Hepatocyte (in vitro differentiated cells): Measurements from ENCODE around the gene ILF3. TPM values are rescaled to one million over a fixed set of nuclear protein-coding genes. Genes with fewer than 3 reads are reported as not detected.

Experiments used
- DNase-seq: peaks from one replicate; pipeline ENCODE4 v3.0.0-alpha.2; 2016; ENCODE audit warnings: low spot score
- H2AFZ ChIP-seq: fragments of 200-600 bp; sonication (generic); 2 replicates; pipeline ENCODE4 v1.6.0; 2016; ENCODE audit warnings: antibody characterized with exemption, mild to moderate bottlenecking
- H3K27ac ChIP-seq: fragments of 200-600 bp; sonication (generic); 2 replicates; pipeline ENCODE4 v1.5.1; 2016; ENCODE audit warnings: mild to moderate bottlenecking
- H3K27me3 ChIP-seq: fragments of 200-600 bp; sonication (generic); 2 replicates; pipeline ENCODE4 v1.6.1; 2016
- H3K36me3 ChIP-seq: fragments of 200-600 bp; sonication (generic); replicated peaks from 2 replicates; pipeline ENCODE4 v1.5.1; 2016; ENCODE audit warnings: low read depth; ENCODE audit not compliant: insufficient read depth
- H3K4me1 ChIP-seq: fragments of 200-600 bp; sonication (generic); 2 replicates; pipeline ENCODE4 v1.5.1; 2016; ENCODE audit warnings: mild to moderate bottlenecking, moderate library complexity; ENCODE audit not compliant: insufficient read depth
- H3K4me2 ChIP-seq: fragments of 200-600 bp; sonication (generic); 2 replicates; pipeline ENCODE4 v1.6.0; 2016
- H3K4me3 ChIP-seq: fragments of 200-600 bp; sonication (generic); 2 replicates; pipeline ENCODE4 v1.5.1; 2016; ENCODE audit warnings: mild to moderate bottlenecking
- H3K79me2 ChIP-seq: fragments of 200-600 bp; sonication (generic); 2 replicates; pipeline ENCODE4 v1.6.0; 2017; ENCODE audit warnings: mild to moderate bottlenecking
- H3K9me2 ChIP-seq: fragments of 200-600 bp; sonication (generic); replicated peaks from 2 replicates; pipeline ENCODE4 v1.6.0; 2017; ENCODE audit warnings: mild to moderate bottlenecking; ENCODE audit not compliant: insufficient read depth
- H3K9me3 ChIP-seq: fragments of 200-600 bp; sonication (generic); 2 replicates; pipeline ENCODE4 v1.5.1; 2016; ENCODE audit warnings: low read depth, mild to moderate bottlenecking
- H4K20me1 ChIP-seq: fragments of 200-600 bp; sonication (generic); 2 replicates; pipeline ENCODE4 v1.6.0; 2016; ENCODE audit warnings: mild to moderate bottlenecking; ENCODE audit not compliant: insufficient read depth, poor library complexity, severe bottlenecking
- EZH2 ChIP-seq: fragments of 200-600 bp; sonication (generic); IDR thresholded peaks from 2 replicates; pipeline ENCODE4 v1.6.1; 2016; ENCODE audit warnings: antibody characterized with exemption, mild to moderate bottlenecking, borderline replicate concordance
- EZH2phosphoT487 ChIP-seq: fragments of 200-600 bp; sonication (generic); IDR thresholded peaks from one replicate; pipeline ENCODE4 v1.6.1; 2018; ENCODE audit warnings: antibody characterized with exemption, mild to moderate bottlenecking, low read depth, moderate library complexity; ENCODE audit not compliant: unreplicated experiment, severe bottlenecking
- WGBS: methylation state at CpG from one replicate; pipeline ENCODE4 v1.1.6; 2016; ENCODE audit warnings: low lambda C conversion rate; ENCODE audit errors: missing lambda C conversion rate; 5-methylcytosine and 5-hydroxymethylcytosine counted together
- polyA plus RNA-seq: library from polyadenylated mRNA; unstranded; fragments of >200 nt; fragmentation: Nextera tagmentation; extraction: Ambion mirVana; gene quantifications from 2 replicates; pipeline ENCODE4 v1.2.1, GENCODE V29; 2016
- total RNA-seq: library from RNA; depleted of rRNA; stranded (reverse); fragments of >200 nt; gene quantifications from 2 replicates; pipeline ENCODE4 v1.2.3, GENCODE V29; 2014
- TF ChIP-seq, protein P1 (sequence below): fragments of 200-600 bp; sonication (generic); IDR thresholded peaks from 2 replicates; pipeline ENCODE4 v1.5.1; 2016; ENCODE audit warnings: antibody characterized with exemption, mild to moderate bottlenecking; ENCODE audit not compliant: poor library complexity

ILF3 gene
- total and polyA plus RNA-seq, 2 experiments from 2014 or later, result 120 to 149 TPM

DNA sequence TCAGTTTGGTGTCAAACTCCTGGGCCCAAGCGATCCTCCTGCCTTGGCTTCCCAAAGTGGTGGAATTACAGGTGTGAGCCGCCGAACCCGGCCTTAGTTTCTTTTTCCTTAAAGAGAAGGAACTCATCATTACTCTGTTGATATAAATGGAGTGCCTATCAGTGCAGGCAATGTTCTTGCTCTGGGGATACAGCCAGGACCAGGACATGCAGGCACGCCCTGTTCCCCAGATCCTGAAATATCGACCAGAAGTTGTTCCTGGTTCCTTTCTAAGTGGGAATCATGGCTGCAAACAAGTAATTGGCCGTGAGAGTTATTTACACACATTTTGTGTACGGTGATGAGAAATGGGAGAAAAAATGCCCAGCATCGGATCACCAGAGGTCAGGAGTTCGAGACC is 72.1 kb downstream of the ILF3 start:
- H3K9me3 ChIP-seq, result no peaks in the 10 kb centered on the region
- TF ChIP-seq EZH2 (no peak), EZH2phosphoT487 (no peak)
- TF ChIP-seq, protein P1, sequence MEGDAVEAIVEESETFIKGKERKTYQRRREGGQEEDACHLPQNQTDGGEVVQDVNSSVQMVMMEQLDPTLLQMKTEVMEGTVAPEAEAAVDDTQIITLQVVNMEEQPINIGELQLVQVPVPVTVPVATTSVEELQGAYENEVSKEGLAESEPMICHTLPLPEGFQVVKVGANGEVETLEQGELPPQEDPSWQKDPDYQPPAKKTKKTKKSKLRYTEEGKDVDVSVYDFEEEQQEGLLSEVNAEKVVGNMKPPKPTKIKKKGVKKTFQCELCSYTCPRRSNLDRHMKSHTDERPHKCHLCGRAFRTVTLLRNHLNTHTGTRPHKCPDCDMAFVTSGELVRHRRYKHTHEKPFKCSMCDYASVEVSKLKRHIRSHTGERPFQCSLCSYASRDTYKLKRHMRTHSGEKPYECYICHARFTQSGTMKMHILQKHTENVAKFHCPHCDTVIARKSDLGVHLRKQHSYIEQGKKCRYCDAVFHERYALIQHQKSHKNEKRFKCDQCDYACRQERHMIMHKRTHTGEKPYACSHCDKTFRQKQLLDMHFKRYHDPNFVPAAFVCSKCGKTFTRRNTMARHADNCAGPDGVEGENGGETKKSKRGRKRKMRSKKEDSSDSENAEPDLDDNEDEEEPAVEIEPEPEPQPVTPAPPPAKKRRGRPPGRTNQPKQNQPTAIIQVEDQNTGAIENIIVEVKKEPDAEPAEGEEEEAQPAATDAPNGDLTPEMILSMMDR, result no peak
- H4K20me1 ChIP-seq, result peaks cover 69% of the 10 kb centered on the region
- peaks cover 4% of the 10 kb centered on the region for H3K4me1 ChIP-seq
- H2AFZ ChIP-seq, result no peak overlapping the region
- no peaks in the 10 kb centered on the region for H3K27me3 ChIP-seq
- no peak overlapping the region for H3K4me3 ChIP-seq
- H3K4me2 ChIP-seq, result no peak overlapping the region
- H3K9me2 ChIP-seq, result no peaks in the 10 kb centered on the region
- H3K36me3 ChIP-seq, result no peaks in the 10 kb centered on the region
- 97% methylated on average over 10 of the region's 10 CpGs for WGBS
- peaks cover 100% of the 10 kb centered on the region for H3K79me2 ChIP-seq
- peak overlapping the region; percentile 60 for H3K27ac ChIP-seq
- DNase-seq, result no peak

DNA sequence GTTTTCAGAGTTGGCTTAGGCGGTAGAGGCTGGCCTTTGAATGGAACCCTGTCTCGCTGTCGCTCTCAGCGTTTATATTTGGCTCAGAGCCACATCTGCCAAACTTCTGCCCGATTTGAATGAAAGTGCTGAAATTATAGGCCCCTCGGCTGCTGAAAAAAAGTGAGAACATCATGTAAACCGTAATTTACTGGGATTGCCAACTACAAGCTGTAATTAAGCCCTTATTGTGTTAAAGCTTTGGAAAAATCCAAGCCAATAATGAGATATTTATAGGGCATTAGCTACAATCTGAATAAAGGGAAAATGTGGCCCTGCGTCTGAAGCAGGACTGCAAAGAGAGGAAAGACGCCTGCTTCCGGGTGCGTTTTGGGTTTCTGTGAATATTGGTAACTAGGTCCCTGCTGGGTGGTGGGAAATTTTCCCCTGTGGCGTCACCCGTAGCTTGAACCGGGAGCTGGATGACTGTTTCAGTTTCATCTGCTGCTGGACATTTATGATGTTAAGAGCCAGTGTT is 73.6 kb downstream of the ILF3 start:
- Histone ChIP-seq H4K20me1 (peaks cover 55% of the 10 kb centered on the region), H3K27me3 (no peaks in the 10 kb centered on the region), H3K79me2 (peaks cover 100% of the 10 kb centered on the region), H3K4me3 (no peak overlapping the region), H3K9me2 (no peaks in the 10 kb centered on the region), H3K36me3 (no peaks in the 10 kb centered on the region), H3K4me1 (peaks cover 4% of the 10 kb centered on the region), H3K9me3 (no peaks in the 10 kb centered on the region), H3K4me2 (no peak overlapping the region), H3K27ac (peak overlapping the region; percentile 60), H2AFZ (no peak overlapping the region)
- no peak for DNase-seq
- WGBS, result 84% methylated on average over 14 of the region's 14 CpGs
- TF ChIP-seq EZH2 (no peak), EZH2phosphoT487 (no peak)
- TF ChIP-seq, protein P1, result no peak

DNA sequence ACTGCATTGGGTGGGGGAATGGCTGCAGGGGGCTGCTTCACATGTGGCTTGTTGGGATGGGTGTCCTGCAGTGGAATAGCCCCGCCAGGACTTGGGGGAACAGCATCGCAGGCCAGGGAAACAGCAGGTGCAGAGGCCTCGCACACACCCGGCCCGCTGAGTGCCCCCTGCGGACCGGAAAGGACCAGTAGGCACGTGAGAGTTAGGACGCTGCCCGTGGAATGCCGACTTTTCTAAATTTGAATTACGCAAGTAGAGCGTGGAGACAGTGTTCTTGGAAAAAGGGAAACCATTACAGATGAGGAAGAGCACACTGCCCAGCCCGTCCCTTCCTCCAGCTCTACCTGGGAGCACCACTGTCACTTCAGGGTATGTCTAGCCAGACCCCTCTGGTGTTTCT is 75.3 kb downstream of the ILF3 start:
- H3K79me2 ChIP-seq, result peaks cover 100% of the 10 kb centered on the region
- peaks cover 4% of the 10 kb centered on the region for H3K4me1 ChIP-seq
- H4K20me1 ChIP-seq, result peaks cover 44% of the 10 kb centered on the region
- no peak overlapping the region for H3K4me2 ChIP-seq
- H3K27ac ChIP-seq, result no peak overlapping the region
- no peaks in the 10 kb centered on the region for H3K36me3 ChIP-seq
- TF ChIP-seq EZH2phosphoT487, result no peak
- TF ChIP-seq EZH2, result no peak
- TF ChIP-seq, protein P1, result no peak
- no peaks in the 10 kb centered on the region for H3K9me3 ChIP-seq
- DNase-seq, result no peak
- H2AFZ ChIP-seq, result no peak overlapping the region
- WGBS, result 97% methylated on average over 14 of the region's 14 CpGs
- no peak overlapping the region for H3K4me3 ChIP-seq
- H3K27me3 ChIP-seq, result no peaks in the 10 kb centered on the region
- H3K9me2 ChIP-seq, result no peaks in the 10 kb centered on the region

DNA sequence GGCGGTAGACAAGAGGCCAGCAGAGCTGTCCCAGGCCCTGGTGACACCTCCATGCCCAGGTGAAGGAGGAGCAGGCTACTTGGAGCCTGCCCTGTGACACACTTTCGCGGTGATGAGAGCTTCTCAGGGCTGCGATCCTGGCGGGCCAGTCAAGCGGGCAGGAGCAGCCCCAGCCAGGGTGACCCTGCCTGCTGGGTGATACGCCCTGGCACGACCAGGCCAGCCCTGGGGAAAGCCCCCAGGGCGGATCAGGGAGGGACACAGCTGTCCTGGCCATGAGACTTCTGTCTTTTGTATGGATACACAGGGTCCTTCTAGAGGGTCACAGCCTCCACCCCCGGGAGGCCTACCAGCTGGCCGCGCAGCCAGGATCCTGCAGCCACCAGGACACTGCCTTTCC is 76.8 kb downstream of the ILF3 start:
- H4K20me1 ChIP-seq, result peaks cover 33% of the 10 kb centered on the region
- peaks cover 100% of the 10 kb centered on the region for H3K79me2 ChIP-seq
- H3K36me3 ChIP-seq, result no peaks in the 10 kb centered on the region
- 96% methylated on average over 12 of the region's 12 CpGs for WGBS
- TF ChIP-seq EZH2 (no peak), EZH2phosphoT487 (no peak)
- TF ChIP-seq, protein P1, result no peak
- no peak overlapping the region for H3K27ac ChIP-seq
- no peak overlapping the region for H3K4me3 ChIP-seq
- no peak for DNase-seq
- H3K4me2 ChIP-seq, result no peak overlapping the region
- H3K9me3 ChIP-seq, result no peaks in the 10 kb centered on the region
- H3K4me1 ChIP-seq, result peaks cover 4% of the 10 kb centered on the region
- no peaks in the 10 kb centered on the region for H3K27me3 ChIP-seq
- no peaks in the 10 kb centered on the region for H3K9me2 ChIP-seq
- no peak overlapping the region for H2AFZ ChIP-seq
